ENCODE measurements around the gene GPR35. TPM values are rescaled to one million over a fixed set of nuclear protein-coding genes. Genes with fewer than 3 reads are reported as not detected.

The GPR35 gene
- total RNA-seq, 2 donors from 2014 or later, result 0.55 to 0.71 TPM

DNA sequence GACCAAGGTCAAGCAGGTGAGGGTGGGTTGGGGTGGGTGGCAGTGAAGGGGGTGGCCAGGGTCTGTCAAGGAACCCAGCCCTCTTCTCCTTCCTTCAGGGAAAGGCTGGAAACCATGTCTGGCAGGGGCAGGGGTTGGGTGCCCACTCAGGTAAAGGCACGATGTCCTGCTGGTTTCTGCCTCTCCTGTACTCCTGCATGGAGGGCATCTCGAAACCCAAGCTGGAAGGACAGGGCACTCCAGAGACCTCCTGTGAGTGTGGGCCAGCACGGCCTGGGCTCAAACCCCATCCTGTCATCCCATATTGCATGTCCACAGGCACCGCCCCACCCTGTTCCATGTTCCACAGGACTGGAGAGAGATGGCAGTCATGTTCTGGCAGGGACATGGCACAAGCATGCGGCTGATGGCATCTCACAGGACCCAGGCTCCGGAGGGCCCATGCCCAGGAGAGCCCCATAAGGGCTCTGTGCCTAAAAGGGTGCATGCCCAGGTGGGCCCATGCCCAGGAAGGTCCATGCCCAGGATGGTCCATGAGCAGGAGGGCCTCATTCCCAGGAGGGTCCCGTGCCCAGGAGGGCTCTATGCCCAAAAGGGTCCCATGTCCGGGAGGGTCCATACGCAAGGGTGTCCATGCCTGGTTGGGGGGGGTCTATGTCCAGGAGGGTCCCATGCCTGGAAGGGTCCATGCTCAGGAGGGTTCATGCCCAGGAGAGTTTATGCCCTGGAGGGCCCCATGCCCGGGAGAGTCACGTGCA is 6.4 kb downstream of the GPR35 start:
- Mint-ChIP-seq H3K4me3 (no peak overlapping the region), H3K4me1 (peaks cover 3% of the 10 kb centered on the region), H3K27me3 (ENCODE audit: insufficient read depth) (peaks cover 3% of the 10 kb centered on the region), H3K9me3 (peaks cover 38% of the 10 kb centered on the region), H3K36me3 (ENCODE audit: low read depth) (no peaks in the 10 kb centered on the region), H3K27ac (no peak overlapping the region)
- peak; percentile 18 for DNase-seq
- TF ChIP-seq, protein P1, sequence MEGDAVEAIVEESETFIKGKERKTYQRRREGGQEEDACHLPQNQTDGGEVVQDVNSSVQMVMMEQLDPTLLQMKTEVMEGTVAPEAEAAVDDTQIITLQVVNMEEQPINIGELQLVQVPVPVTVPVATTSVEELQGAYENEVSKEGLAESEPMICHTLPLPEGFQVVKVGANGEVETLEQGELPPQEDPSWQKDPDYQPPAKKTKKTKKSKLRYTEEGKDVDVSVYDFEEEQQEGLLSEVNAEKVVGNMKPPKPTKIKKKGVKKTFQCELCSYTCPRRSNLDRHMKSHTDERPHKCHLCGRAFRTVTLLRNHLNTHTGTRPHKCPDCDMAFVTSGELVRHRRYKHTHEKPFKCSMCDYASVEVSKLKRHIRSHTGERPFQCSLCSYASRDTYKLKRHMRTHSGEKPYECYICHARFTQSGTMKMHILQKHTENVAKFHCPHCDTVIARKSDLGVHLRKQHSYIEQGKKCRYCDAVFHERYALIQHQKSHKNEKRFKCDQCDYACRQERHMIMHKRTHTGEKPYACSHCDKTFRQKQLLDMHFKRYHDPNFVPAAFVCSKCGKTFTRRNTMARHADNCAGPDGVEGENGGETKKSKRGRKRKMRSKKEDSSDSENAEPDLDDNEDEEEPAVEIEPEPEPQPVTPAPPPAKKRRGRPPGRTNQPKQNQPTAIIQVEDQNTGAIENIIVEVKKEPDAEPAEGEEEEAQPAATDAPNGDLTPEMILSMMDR (conservative IDR thresholded peaks at IDR 0.05), result no peak
- H3K27me3 ChIP-seq (ENCODE audit: control insufficient read depth, insufficient read depth, low read length, poor library complexity, severe bottlenecking), result no peaks in the 10 kb centered on the region
- no peaks in the 10 kb centered on the region for H3K4me1 ChIP-seq (ENCODE audit: control insufficient read depth, insufficient read depth, low read length)
- WGBS, 2 experiments (ENCODE audit: insufficient coverage in 1 of 2, insufficient read length in 1 of 2), result 84 to 86% methylated on average over 6 to 11 of the region's 11 CpGs
- no peaks in the 10 kb centered on the region for H3K36me3 ChIP-seq (ENCODE audit: control insufficient read depth, insufficient read depth, low read length)
- no peak overlapping the region for H3K27ac ChIP-seq (ENCODE audit: low read depth, low read length)
- H3K4me3 ChIP-seq (ENCODE audit: low read length), result no peak overlapping the region
- no peak overlapping the region for H3K9ac ChIP-seq (ENCODE audit: extremely low read depth, low read length, poor library complexity, severe bottlenecking)
- H3K9me3 ChIP-seq (ENCODE audit: control insufficient read depth, low read length), result peaks cover 23% of the 10 kb centered on the region

GRCh38 chr2:240632306-240632721 is 7.0 kb downstream of the GPR35 start:
- peaks cover 3% of the 10 kb centered on the region for H3K4me1 Mint-ChIP-seq
- H3K9me3 ChIP-seq (ENCODE audit: control insufficient read depth, low read length), result peaks cover 23% of the 10 kb centered on the region
- H3K27me3 ChIP-seq (ENCODE audit: control insufficient read depth, insufficient read depth, low read length, poor library complexity, severe bottlenecking), result no peaks in the 10 kb centered on the region
- H3K4me3 Mint-ChIP-seq, result no peak overlapping the region
- H3K36me3 ChIP-seq (ENCODE audit: control insufficient read depth, insufficient read depth, low read length), result no peaks in the 10 kb centered on the region
- peaks cover 40% of the 10 kb centered on the region for H3K9me3 Mint-ChIP-seq
- peaks cover 3% of the 10 kb centered on the region for H3K27me3 Mint-ChIP-seq (ENCODE audit: insufficient read depth)
- H3K4me3 ChIP-seq (ENCODE audit: low read length), result no peak overlapping the region
- H3K4me1 ChIP-seq (ENCODE audit: control insufficient read depth, insufficient read depth, low read length), result no peaks in the 10 kb centered on the region
- no peak overlapping the region for H3K9ac ChIP-seq (ENCODE audit: extremely low read depth, low read length, poor library complexity, severe bottlenecking)
- no peak overlapping the region for H3K27ac Mint-ChIP-seq
- no peaks in the 10 kb centered on the region for H3K36me3 Mint-ChIP-seq (ENCODE audit: low read depth)
- H3K27ac ChIP-seq (ENCODE audit: low read depth, low read length), result no peak overlapping the region
- DNase-seq, result peak; percentile 18
- TF ChIP-seq, protein P1 (conservative IDR thresholded peaks at IDR 0.05), result no peak
- 92 to 100% methylated on average over 1 of the region's 1 CpG for WGBS, 2 experiments (ENCODE audit: insufficient coverage in 1 of 2, insufficient read length in 1 of 2)

DNA sequence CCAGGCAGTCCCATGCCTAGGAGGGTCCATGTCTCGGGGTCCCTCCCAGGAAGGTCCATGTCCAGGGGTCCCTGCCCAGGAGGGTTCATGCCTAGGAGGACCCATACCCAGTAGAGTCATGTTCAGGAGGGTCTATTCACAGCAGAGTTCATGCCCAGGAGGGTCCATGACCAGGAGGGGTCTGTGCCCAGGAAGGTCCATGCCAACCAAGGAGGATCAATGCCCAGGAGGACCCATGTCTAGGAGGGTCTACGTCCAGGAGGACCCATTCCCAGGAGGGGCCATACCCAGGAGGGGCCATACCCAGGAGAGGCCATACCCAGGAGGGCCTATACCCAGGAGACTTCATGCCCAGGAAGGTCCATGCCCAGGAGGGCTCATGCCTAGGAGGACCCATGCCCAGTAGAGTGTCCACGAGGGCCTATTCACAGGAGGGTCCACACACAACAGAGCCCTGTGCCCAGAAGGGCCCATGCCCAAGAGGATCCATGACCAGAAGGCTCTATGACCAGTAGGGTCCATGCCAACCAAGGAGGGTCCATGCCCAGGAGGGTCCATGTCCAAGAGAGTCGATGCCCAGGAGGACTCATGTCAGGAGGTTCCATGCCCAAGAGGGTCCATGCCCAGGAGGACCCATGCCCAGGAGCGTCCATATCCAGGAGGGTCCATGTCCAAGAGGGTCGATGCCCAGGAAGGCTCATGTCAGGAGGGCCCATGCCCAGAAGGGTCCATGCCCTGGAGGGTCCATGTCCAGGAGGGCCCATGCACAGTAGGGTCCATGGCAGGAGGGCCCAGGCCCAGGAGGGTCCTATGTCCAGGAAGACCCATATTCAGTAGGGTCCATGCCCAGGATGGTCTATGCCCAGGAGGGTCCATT is 10.1 kb downstream of the GPR35 start:
- whole genome bisulfite sequencing, 2 experiments (ENCODE audit: insufficient coverage in 1 of 2, insufficient read length in 1 of 2), result 81% methylated on average over 5 to 6 of the region's 6 CpGs
- H3K4me1 ChIP-seq (ENCODE audit: control insufficient read depth, insufficient read depth, low read length), result no peaks in the 10 kb centered on the region
- Mint-ChIP-seq H3K4me3 (no peak overlapping the region), H3K4me1 (no peaks in the 10 kb centered on the region), H3K9me3 (peaks cover 45% of the 10 kb centered on the region), H3K27ac (no peak overlapping the region), H3K36me3 (ENCODE audit: low read depth) (no peaks in the 10 kb centered on the region), H3K27me3 (ENCODE audit: insufficient read depth) (peaks cover 17% of the 10 kb centered on the region)
- peaks cover 19% of the 10 kb centered on the region for H3K27me3 ChIP-seq (ENCODE audit: control insufficient read depth, insufficient read depth, low read length, poor library complexity, severe bottlenecking)
- H3K9me3 ChIP-seq (ENCODE audit: control insufficient read depth, low read length), result peaks cover 23% of the 10 kb centered on the region
- no peak for DNase-seq
- TF ChIP-seq, protein P1 (conservative IDR thresholded peaks at IDR 0.05), result no peak
- no peaks in the 10 kb centered on the region for H3K36me3 ChIP-seq (ENCODE audit: control insufficient read depth, insufficient read depth, low read length)
- H3K27ac ChIP-seq (ENCODE audit: low read depth, low read length), result no peak overlapping the region
- no peak overlapping the region for H3K9ac ChIP-seq (ENCODE audit: extremely low read depth, low read length, poor library complexity, severe bottlenecking)
- no peak overlapping the region for H3K4me3 ChIP-seq (ENCODE audit: low read length)
